Choroid plexus epithelial cell (primary cell): Measurements from ENCODE around the gene FHAD1.

ENCODE experiments used
- DNase-seq: peaks from one replicate; pipeline ENCODE4 v3.0.0-alpha.2; 2010; ENCODE audit warnings: low read depth
- H3K4me3 ChIP-seq: 2 replicates; pipeline ENCODE4 v1.5.1; 2011; ENCODE audit warnings: low read depth, mild to moderate bottlenecking, control low read depth, low read length, moderate library complexity
- TF ChIP-seq, protein P1 (sequence below): conservative IDR thresholded peaks from 2 replicates; pipeline ENCODE4 v1.5.1; 2011; ENCODE audit warnings: low read depth, mild to moderate bottlenecking, control low read depth, inconsistent platforms, low read length, moderate library complexity

Gene FHAD1

DNA sequence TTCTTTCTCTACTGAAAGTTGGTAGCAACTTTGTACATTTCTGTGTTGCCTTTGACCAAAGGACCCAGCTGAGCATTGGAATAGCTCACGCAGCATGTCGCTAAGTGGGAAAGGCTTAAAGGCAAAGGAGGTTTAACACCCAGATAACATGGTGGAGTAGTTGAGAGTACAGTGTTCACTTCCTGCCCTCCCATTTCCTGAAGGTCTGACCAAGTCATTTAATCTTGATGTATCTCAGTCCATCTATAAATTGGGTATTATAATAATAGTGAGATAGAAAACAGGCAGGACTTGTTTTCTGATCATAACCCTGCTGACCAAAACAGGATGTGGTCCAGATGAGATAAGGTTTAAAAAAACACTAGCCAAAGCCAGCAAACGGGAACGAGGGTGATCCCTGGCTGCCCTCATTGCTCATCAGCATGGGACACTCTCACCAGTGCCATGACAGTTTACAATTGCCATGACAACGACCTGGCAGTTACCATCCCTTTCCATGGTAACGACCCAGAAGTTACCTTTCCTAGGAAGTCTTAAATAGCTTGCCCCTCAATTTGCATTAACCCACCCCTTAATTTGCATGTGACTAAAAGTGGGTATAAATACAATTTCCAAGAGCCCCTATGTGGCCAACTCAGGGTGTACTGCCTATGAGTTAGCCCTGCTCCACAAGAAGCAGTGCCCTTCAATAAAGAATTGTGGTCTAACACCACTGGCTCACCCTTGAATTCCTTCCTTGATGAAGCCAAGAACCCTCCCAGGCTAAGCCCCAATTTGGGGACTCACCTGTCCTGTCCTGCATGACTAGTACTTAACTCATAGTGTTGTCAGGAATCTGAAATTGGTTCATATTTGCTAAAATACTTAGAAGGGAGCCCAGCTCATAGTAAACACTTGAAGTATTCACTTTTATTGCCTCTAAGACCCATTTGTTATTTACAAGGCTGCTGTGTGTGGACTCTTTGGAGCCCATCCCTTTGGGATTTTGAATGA lies 28.4 kb upstream of the FHAD1 start:
- TF ChIP-seq, protein P1, sequence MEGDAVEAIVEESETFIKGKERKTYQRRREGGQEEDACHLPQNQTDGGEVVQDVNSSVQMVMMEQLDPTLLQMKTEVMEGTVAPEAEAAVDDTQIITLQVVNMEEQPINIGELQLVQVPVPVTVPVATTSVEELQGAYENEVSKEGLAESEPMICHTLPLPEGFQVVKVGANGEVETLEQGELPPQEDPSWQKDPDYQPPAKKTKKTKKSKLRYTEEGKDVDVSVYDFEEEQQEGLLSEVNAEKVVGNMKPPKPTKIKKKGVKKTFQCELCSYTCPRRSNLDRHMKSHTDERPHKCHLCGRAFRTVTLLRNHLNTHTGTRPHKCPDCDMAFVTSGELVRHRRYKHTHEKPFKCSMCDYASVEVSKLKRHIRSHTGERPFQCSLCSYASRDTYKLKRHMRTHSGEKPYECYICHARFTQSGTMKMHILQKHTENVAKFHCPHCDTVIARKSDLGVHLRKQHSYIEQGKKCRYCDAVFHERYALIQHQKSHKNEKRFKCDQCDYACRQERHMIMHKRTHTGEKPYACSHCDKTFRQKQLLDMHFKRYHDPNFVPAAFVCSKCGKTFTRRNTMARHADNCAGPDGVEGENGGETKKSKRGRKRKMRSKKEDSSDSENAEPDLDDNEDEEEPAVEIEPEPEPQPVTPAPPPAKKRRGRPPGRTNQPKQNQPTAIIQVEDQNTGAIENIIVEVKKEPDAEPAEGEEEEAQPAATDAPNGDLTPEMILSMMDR, result no peak
- no peak overlapping the region for H3K4me3 ChIP-seq
- DNase-seq, result peak; percentile 70

DNA sequence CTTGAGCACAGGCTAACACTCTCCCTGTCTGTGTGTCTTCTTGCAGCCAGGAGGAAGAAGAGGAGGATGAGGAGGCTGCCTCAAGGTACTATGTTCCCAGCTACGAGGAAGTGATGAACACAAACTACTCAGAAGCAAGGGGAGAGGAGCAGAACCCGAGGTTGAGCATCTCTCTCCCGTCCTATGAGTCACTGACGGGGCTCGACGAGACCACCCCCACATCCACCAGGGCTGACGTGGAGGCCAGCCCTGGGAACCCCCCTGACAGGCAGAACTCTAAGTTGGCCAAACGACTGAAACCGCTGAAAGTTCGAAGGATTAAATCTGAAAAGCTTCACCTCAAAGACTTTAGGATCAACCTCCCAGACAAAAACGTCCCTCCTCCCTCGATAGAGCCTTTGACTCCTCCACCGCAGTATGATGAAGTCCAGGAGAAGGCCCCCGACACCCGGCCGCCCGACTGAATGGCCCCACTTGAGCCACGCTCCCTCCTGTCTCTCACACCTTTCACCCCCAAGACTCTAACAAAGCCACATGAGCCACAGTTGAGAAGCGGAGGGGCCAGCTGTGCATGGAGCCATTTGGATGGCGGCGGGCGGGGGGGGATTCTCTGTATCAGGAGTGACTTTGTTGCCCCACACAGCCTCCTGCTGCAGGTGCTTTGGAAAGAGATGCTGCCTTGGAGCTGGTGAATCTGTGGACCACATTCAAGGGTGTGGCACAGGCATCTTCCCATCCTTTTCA lies 27.6 kb upstream of the FHAD1 start:
- TF ChIP-seq, protein P1, result no peak
- H3K4me3 ChIP-seq, result no peak overlapping the region
- DNase-seq, result no peak

DNA sequence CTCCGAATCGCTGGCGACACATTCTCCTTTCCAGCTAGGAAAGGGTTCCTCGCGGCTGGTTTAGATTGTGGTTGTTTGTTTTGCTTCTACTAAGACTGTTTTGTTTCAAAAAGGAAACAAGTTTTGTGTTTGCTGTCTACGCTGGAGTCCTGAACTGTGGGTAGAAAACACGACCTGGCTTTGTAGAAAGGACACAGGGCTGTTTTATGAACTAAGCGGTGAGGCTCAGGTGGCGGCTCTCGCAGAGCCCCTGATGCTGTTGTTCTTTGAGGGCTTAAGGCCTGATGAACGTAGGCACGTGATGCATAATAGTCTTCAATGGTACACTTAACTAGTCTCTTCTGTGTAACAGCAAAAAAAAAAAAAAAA lies 27.0 kb upstream of the FHAD1 start:
- no peak for DNase-seq
- TF ChIP-seq, protein P1, result no peak
- no peak overlapping the region for H3K4me3 ChIP-seq

DNA sequence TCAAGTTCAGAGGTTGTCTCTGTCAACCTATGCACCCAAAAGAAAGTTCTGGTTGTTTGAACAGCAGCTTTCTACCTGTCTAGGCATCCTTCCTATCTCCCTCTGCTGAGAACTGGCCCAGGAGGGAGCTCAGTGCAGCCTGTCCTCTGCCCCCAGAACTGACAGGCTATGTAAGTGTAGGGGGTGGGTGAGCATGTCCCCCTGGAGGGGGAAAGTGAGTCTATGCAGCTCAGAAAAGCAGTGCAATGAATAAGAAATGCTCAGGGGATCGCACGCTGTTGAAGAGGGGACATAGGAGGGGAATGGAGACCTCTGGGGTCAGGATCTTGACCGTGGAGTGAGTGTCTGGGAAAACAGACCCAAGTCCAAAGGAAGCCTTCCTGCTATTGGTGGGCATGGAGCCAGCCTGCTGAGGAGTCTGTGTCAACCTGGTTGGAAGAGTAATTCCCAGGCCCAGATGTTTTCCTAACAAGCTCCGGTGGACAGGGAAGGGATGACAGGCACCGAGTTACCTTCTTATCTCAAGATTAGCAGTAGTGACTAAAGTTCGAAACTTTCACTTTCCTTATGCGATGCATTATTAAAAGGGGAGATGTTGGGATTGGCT lies 26.1 kb upstream of the FHAD1 start:
- DNase-seq, result no peak
- no peak overlapping the region for H3K4me3 ChIP-seq
- TF ChIP-seq, protein P1, result no peak

DNA sequence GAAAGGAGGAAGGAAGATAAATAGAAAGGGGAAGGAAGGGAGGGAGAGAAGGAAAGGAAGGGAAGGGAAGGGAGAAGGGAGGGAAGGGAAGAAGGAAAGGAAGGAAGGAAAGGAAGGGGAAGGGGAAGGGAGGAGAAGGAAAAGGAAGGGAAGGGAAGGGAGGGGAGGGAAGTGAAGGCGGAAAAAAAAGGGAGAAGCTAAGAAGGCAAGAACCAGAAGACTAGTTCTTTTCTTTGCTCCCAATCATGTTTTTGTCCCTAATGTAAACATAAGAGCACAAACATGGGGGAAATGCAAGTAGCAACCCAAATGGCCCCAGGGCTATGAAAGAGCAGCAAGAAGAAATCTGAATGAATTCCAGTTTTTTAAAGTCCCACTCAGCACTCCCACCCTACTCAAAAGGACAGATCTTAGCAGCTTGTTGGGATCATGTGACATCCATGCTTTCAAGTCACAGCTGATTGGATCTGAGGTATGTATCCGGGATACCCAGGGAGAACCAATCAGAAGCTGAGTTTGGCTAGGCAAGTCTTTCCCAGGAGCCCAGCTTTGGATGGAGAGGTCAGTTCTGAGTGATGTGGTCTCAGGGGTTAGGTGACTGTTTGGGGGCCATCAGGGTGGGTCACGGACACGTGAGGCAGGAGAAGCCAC lies 24.2 kb upstream of the FHAD1 start:
- TF ChIP-seq, protein P1, result no peak
- no peak overlapping the region for H3K4me3 ChIP-seq
- no peak for DNase-seq

DNA sequence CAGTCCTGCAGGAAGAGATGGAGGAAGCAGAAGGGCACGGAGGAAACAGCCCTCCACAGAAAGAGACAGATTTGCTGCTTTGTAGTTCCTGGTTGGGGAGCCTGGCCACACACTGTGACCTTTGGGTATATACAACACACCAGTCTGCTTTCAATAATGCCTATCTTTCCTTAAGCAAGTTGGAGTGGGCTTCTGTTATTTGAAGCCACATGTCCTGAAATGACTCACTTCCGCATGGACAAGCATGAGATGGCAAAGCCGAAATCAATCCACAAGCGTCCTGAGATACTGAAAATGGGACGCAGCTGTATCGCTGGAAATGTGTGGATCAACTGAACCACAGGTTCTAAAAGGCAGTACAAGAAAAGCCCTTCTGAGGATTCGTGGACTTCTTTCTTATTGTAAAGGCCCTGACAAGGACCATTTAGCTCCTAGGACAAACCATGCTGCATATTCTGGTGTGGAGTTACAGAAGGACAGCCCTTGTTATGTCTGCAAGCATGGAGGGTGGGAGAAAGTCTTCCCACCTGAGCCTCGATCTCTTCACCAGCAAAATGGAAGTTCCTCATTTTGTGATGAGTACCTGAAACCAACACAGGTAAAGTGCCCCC lies 22.7 kb upstream of the FHAD1 start:
- TF ChIP-seq, protein P1, result no peak
- no peak overlapping the region for H3K4me3 ChIP-seq
- DNase-seq, result no peak
